ENCODE measurements around the gene GIT1.

The GIT1 gene

GRCh38 chr17:29577385-29578211 is 11.8 kb downstream of the GIT1 start:
- DNase-seq: no peak

GRCh38 chr17:29577001-29577370 is 12.5 kb downstream of the GIT1 start:
- no peak for DNase-seq

- DNase-seq: no peak
These were observed 13.0 kb downstream of the GIT1 start for GRCh38 chr17:29576214-29577000.

GRCh38 chr17:29575511-29576213 is 13.8 kb downstream of the GIT1 start:
- DNase-seq: no peak

GRCh38 chr17:29574732-29575510 is 14.5 kb downstream of the GIT1 start:
- DNase-seq: no peak

GRCh38 chr17:29573871-29574731 is 15.3 kb downstream of the GIT1 start:
- DNase-seq: no peak

- no peak for DNase-seq
These were observed 15.9 kb downstream of the GIT1 start for GRCh38 chr17:29573558-29573869.

GRCh38 chr17:29572691-29573557 is 16.5 kb downstream of the GIT1 start:
- no peak for DNase-seq

- no peak for DNase-seq
These were observed 17.4 kb downstream of the GIT1 start for GRCh38 chr17:29571883-29572681.

- no peak for DNase-seq
These were observed 18.0 kb downstream of the GIT1 start for GRCh38 chr17:29571486-29571882.

- no peak for DNase-seq
These were observed 18.9 kb downstream of the GIT1 start for GRCh38 chr17:29570521-29570920.

- no peak for DNase-seq
These were observed 20.1 kb downstream of the GIT1 start for GRCh38 chr17:29569245-29569950.

GRCh38 chr17:29568331-29569244 is 20.9 kb downstream of the GIT1 start, which contains the start of gene TP53I13:
TSS of gene TP53I13 (plus strand) at chr17:29568701. CDS start at chr17:29568759, 58 bp downstream.
- peak; percentile 79 for DNase-seq

GRCh38 chr17:29567554-29568330 is 21.7 kb downstream of the GIT1 start:
- DNase-seq: peak; percentile 62

- DNase-seq: no peak
These were observed 22.2 kb downstream of the GIT1 start for GRCh38 chr17:29567304-29567553.

- DNase-seq: peak; percentile 61
These were observed 22.8 kb downstream of the GIT1 start, which contains the start of gene ABHD15 for GRCh38 chr17:29566473-29567303. TSS of gene ABHD15 (minus strand) at chr17:29567037. CDS start at chr17:29566966, 71 bp downstream.

All from NK-92 treated with Interleukin-12 subunit alpha and Interleukin-12 subunit beta, amount 100 ng/mL, for 24 hours (cell line).